A549 (cell line): ENCODE data around the gene PI4K2A. TPM values are rescaled to one million over a fixed set of nuclear protein-coding genes. Genes with fewer than 3 reads are reported as not detected.

Experiments used
- ATAC-seq, 2 experiments: fragments of 200-7000 bp in 1 of 2; fragments of >200 bp in 1 of 2; cut with Nextera tagmentation in 1 of 2; cut with Tn5 transposase in 1 of 2; 3 replicates each; pipeline versions ENCODE4 v1.8.0 to v1.9.1; 2018 to 2020; ENCODE audit warnings: mild to moderate bottlenecking in 1 of 2, moderate library complexity in 1 of 2
- CTCF ChIA-PET: fragments of 300-600 bp; sonication (Branson Sonifier 250); formaldehyde crosslinking; extraction: SDS; loops from one replicate; lab custom pipeline; 2021; ENCODE audit warnings: antibody characterized with exemption, inconsistent platforms; lab: Yijun Ruan, JAX
- POLR2A ChIA-PET: fragments of 350-600 bp; formaldehyde crosslinking; extraction: SDS; loops from one replicate; lab custom pipeline; 2021; ENCODE audit warnings: antibody characterized with exemption, inconsistent platforms; lab: Yijun Ruan, JAX
- DNase-seq, 2 experiments: peaks; one replicate each; pipeline versions ENCODE4 v3.0.0 to v3.0.0-alpha.2; 2011 to 2016; ENCODE audit warnings: low read depth in 1 of 2, low spot score in 1 of 2
- FAIRE-seq: peaks from 2 replicates; lab custom pipeline; 2011; peaks lifted over from hg19 to GRCh38; lab: Jason Lieb, UNC
- H3K27ac ChIP-seq, 2 experiments: fragments of >200 bp; sonication (Bioruptor Twin); formaldehyde crosslinking; 3 replicates each; pipeline ENCODE4 v1.5.1; 2016 to 2017
- H3K4me1 ChIP-seq: fragments of >200 bp; sonication (Bioruptor Twin); formaldehyde crosslinking; 3 replicates; pipeline ENCODE4 v1.6.1; 2016
- H3K4me2 ChIP-seq: fragments of >200 bp; sonication (Bioruptor Twin); formaldehyde crosslinking; 3 replicates; pipeline ENCODE4 v1.6.1; 2016
- H3K4me3 ChIP-seq: fragments of >200 bp; sonication (Bioruptor Twin); formaldehyde crosslinking; 3 replicates; pipeline ENCODE4 v1.5.1; 2016
- H3K9me3 ChIP-seq: fragments of >200 bp; sonication (Bioruptor Twin); formaldehyde crosslinking; 3 replicates; pipeline ENCODE4 v1.6.1; 2016
- BCL3 ChIP-seq: fragments of >200 bp; sonication (Bioruptor Twin); formaldehyde crosslinking; IDR thresholded peaks from 3 replicates; pipeline ENCODE4 v1.6.1; 2016
- CBX2 ChIP-seq: fragments of 200-600 bp; sonication (generic); IDR thresholded peaks from 2 replicates; pipeline ENCODE4 v1.6.1; 2016; ENCODE audit warnings: low read depth, mild to moderate bottlenecking, borderline replicate concordance
- CEBPB ChIP-seq, 2 experiments: fragments of >200 bp in 1 of 2; sonication (Bioruptor Twin) in 1 of 2; formaldehyde crosslinking in 1 of 2; IDR thresholded peaks; 2 replicates each; pipeline ENCODE4 v1.6.1; 2012 to 2016
- CHD4 ChIP-seq: fragments of 200-600 bp; sonication (generic); IDR thresholded peaks from 2 replicates; pipeline ENCODE4 v1.6.1; 2016; ENCODE audit warnings: antibody characterized with exemption, mild to moderate bottlenecking, borderline replicate concordance
- E2F6 ChIP-seq: IDR thresholded peaks from 2 replicates; pipeline ENCODE4 v1.6.1; 2012; ENCODE audit warnings: low read depth, borderline replicate concordance
- EHMT2 ChIP-seq: fragments of 200-600 bp; sonication (generic); IDR thresholded peaks from 2 replicates; pipeline ENCODE4 v1.6.1; 2016; ENCODE audit warnings: antibody characterized with exemption, low read depth, mild to moderate bottlenecking, moderate library complexity
- ELK1 ChIP-seq: fragments of 150-350 bp; IDR thresholded peaks from 2 replicates; pipeline ENCODE4 v1.6.1; 2014; ENCODE audit warnings: low read depth, mild to moderate bottlenecking, low read length
- EP300 ChIP-seq, 2 experiments: fragments of >200 bp; sonication (Bioruptor Twin); formaldehyde crosslinking; IDR thresholded peaks; 2 replicates in 1 of 2; 3 replicates in 1 of 2; pipeline ENCODE4 v1.6.1; 2016 to 2017
- FOSL2 ChIP-seq, 2 experiments: fragments of 450-650 bp in 1 of 2; fragments of >200 bp in 1 of 2; sonication (Bioruptor Twin) in 1 of 2; formaldehyde crosslinking; IDR thresholded peaks; 2 replicates each; pipeline versions ENCODE4 v1.5.0 to v1.6.1; 2016 to 2020; ENCODE audit warnings: mild to moderate bottlenecking in 1 of 2, moderate library complexity in 1 of 2
- HDAC2 ChIP-seq: fragments of 200-600 bp; sonication (generic); IDR thresholded peaks from 2 replicates; pipeline ENCODE4 v1.6.1; 2016
- HES2 ChIP-seq: fragments of >200 bp; sonication (Bioruptor Twin); formaldehyde crosslinking; IDR thresholded peaks from 2 replicates; pipeline ENCODE4 v1.6.1; 2016
- HMGXB4 ChIP-seq: fragments of 250-450 bp; sonication (Bioruptor Pico); IDR thresholded peaks from 2 replicates; pipeline ENCODE4 v1.5.0; 2021; ENCODE audit warnings: mild to moderate bottlenecking, moderate library complexity, borderline replicate concordance
- HOXA7 ChIP-seq: fragments of 250-450 bp; sonication (Bioruptor Pico); IDR thresholded peaks from 2 replicates; pipeline ENCODE4 v1.5.0; 2020; ENCODE audit warnings: mild to moderate bottlenecking, moderate library complexity
- HOXB13 ChIP-seq: fragments of 250-450 bp; sonication (Bioruptor Pico); IDR thresholded peaks from 2 replicates; pipeline ENCODE4 v1.5.0; 2020; ENCODE audit warnings: low read depth, mild to moderate bottlenecking, moderate library complexity
- HOXB5 ChIP-seq: fragments of 250-450 bp; sonication (Bioruptor Pico); IDR thresholded peaks from 2 replicates; pipeline ENCODE4 v1.5.0; 2020; ENCODE audit warnings: mild to moderate bottlenecking, moderate library complexity
- JUN ChIP-seq, 2 experiments: fragments of >200 bp; sonication (Bioruptor Twin); formaldehyde crosslinking; IDR thresholded peaks; 2 replicates in 1 of 2; 3 replicates in 1 of 2; pipeline ENCODE4 v1.6.1; 2016 to 2017
- KDM1A ChIP-seq: fragments of 200-600 bp; sonication (generic); IDR thresholded peaks from 2 replicates; pipeline ENCODE4 v1.6.1; 2016; ENCODE audit warnings: low read depth, mild to moderate bottlenecking
- KDM5A ChIP-seq: fragments of 200-600 bp; sonication (generic); IDR thresholded peaks from 2 replicates; pipeline ENCODE4 v1.6.1; 2016; ENCODE audit warnings: antibody characterized with exemption, mild to moderate bottlenecking
- MAX ChIP-seq: IDR thresholded peaks from 2 replicates; pipeline ENCODE4 v1.6.1; 2012
- MAZ ChIP-seq: fragments of 150-350 bp; IDR thresholded peaks from 2 replicates; pipeline ENCODE4 v1.6.1; 2014; ENCODE audit warnings: antibody characterized with exemption, low read depth, low read length, borderline replicate concordance
- MYC ChIP-seq: IDR thresholded peaks from 2 replicates; pipeline ENCODE4 v1.6.1; 2012; ENCODE audit warnings: mild to moderate bottlenecking, inconsistent platforms, low read length, improper control_type of control experiment, borderline replicate concordance
- NPAS2 ChIP-seq: fragments of 250-450 bp; sonication (Bioruptor Pico); IDR thresholded peaks from 2 replicates; pipeline ENCODE4 v1.8.0; 2022; ENCODE audit warnings: mild to moderate bottlenecking, moderate library complexity, borderline replicate concordance
- NR3C1 ChIP-seq: fragments of >200 bp; sonication (Bioruptor Twin); formaldehyde crosslinking; IDR thresholded peaks from 3 replicates; pipeline ENCODE4 v1.6.1; 2017
- PHF8 ChIP-seq: fragments of 200-600 bp; sonication (generic); IDR thresholded peaks from 2 replicates; pipeline ENCODE4 v1.6.1; 2016; ENCODE audit warnings: low read depth, mild to moderate bottlenecking, antibody characterized with exemption, moderate library complexity, borderline replicate concordance
- RAD21 ChIP-seq, 2 experiments: fragments of >200 bp in 1 of 2; sonication (Bioruptor Twin) in 1 of 2; formaldehyde crosslinking in 1 of 2; IDR thresholded peaks in 1 of 2; conservative IDR thresholded peaks in 1 of 2; 2 replicates in 1 of 2; 3 replicates in 1 of 2; pipeline ENCODE4 v1.6.1; 2012 to 2018; ENCODE audit warnings: inconsistent platforms in 1 of 2
- RFX5 ChIP-seq: fragments of 450-650 bp; IDR thresholded peaks from 2 replicates; pipeline ENCODE4 v1.7.1; 2014; ENCODE audit warnings: antibody characterized with exemption, mild to moderate bottlenecking, moderate library complexity
- RNF2 ChIP-seq: fragments of 200-600 bp; sonication (generic); IDR thresholded peaks from 2 replicates; pipeline ENCODE4 v1.6.1; 2016; ENCODE audit warnings: low read depth, mild to moderate bottlenecking, antibody characterized with exemption, moderate library complexity, borderline replicate concordance
- SMC3 ChIP-seq: fragments of >200 bp; sonication (Bioruptor Twin); formaldehyde crosslinking; IDR thresholded peaks from 3 replicates; pipeline ENCODE4 v1.6.1; 2018; ENCODE audit warnings: inconsistent platforms
- SREBF2 ChIP-seq: fragments of 450-650 bp; IDR thresholded peaks from 2 replicates; pipeline ENCODE4 v1.6.1; 2014; ENCODE audit warnings: mild to moderate bottlenecking, moderate library complexity
- TFCP2L1 ChIP-seq: fragments of 250-450 bp; sonication (Bioruptor Pico); IDR thresholded peaks from 2 replicates; pipeline ENCODE4 v1.5.0; 2021; ENCODE audit warnings: mild to moderate bottlenecking
- TP53 ChIP-seq: fragments of 250-450 bp; sonication (Bioruptor Pico); IDR thresholded peaks from 2 replicates; pipeline ENCODE4 v1.5.0; 2021; ENCODE audit warnings: mild to moderate bottlenecking, moderate library complexity
- USF2 ChIP-seq: fragments of 450-650 bp; IDR thresholded peaks from 2 replicates; pipeline ENCODE4 v1.6.1; 2014; ENCODE audit warnings: antibody characterized with exemption
- ZC3H11A ChIP-seq: fragments of 450-650 bp; IDR thresholded peaks from 2 replicates; pipeline ENCODE4 v1.6.1; 2014; ENCODE audit warnings: antibody characterized with exemption, mild to moderate bottlenecking
- ZSCAN20 ChIP-seq: fragments of 250-450 bp; sonication (Bioruptor Pico); IDR thresholded peaks from 2 replicates; pipeline ENCODE4 v1.8.0; 2022; ENCODE audit warnings: mild to moderate bottlenecking, moderate library complexity
- WGBS: methylation state at CpG from one replicate; pipeline ENCODE4 v1.1.6; 2017; ENCODE audit errors: missing lambda C conversion rate; 5-methylcytosine and 5-hydroxymethylcytosine counted together
- polyA plus RNA-seq, 4 experiments: library from polyadenylated mRNA; depleted of rRNA in 3 of 4; stranded (reverse); fragments of >200 nt; fragmentation: RNase III in 1 of 4; extraction: RNeasy Plus Mini Kit Qiagen cat#74134 plus additional on column Dnase treatment in 1 of 4; gene quantifications; 2 replicates in 3 of 4; 3 replicates in 1 of 4; pipeline ENCODE4 v1.2.3, GENCODE V29; 2011 to 2017

The PI4K2A gene
- polyA plus RNA-seq, 2 of the 4 experiments (the other 2 are of a cell fraction): 16.6 TPM

GRCh38 chr10:97686962-97687784 is 46.7 kb downstream of the PI4K2A start, which contains the start of gene AVPI1:
Gene AVPI1 (minus strand): TSS chr10:97687241. CDS start chr10:97679905, 7,336 bp downstream.
- CTCF ChIA-PET: interaction anchor here (0.8 to 37.6 kb wide), 11 partner anchors 9 to 115 kb away, joined by 3 to 1127 read pairs (median 5); partner anchors contain the start of genes ANKRD2, MARVELD1 and ZFYVE27
- FAIRE-seq: no peak
- WGBS: under 1% methylated on average over 19 of the region's 78 CpGs
- TF ChIP-seq ZSCAN20 (CRISPR knock-in tag) (peak; percentile 32; the same call in 1 of the 2 replicates), HDAC2 (no peak), HOXA7 (CRISPR knock-in tag) (no peak), ELK1 (no peak), HMGXB4 (CRISPR knock-in tag) (peak; percentile 85), RFX5 (no peak), HOXB5 (peak; percentile 94), E2F6 (peak; percentile 95), ZC3H11A (no peak), BCL3 (peak; percentile 79), KDM5A (no peak), MYC (peak; percentile 71; the same call in 1 of the 2 replicates), MAX (peak; percentile 99), EHMT2 (no peak), MAZ (peak; percentile 60; the same call in 1 of the 2 replicates), TP53 (CRISPR knock-in tag) (peak; percentile 88), KDM1A (no peak), RAD21 (conservative IDR thresholded peaks at IDR 0.05 in 1 of 2, IDR thresholded peaks at IDR 0.05 in 1 of 2) (no peak), RNF2 (no peak), SMC3 (no peak), NPAS2 (CRISPR knock-in tag) (peak; percentile 98), TFCP2L1 (CRISPR knock-in tag) (peak; percentile 85), HES2 (no peak), SREBF2 (no peak), HOXB13 (CRISPR knock-in tag) (peak; percentile 96), USF2 (peak; percentile 88), PHF8 (peak; percentile 82), JUN (IDR thresholded peaks at IDR 0.05) (peak; percentile 81 to 90), NR3C1 (no peak), FOSL2 (IDR thresholded peaks at IDR 0.05) (no peak), FOSL2 (CRISPR knock-in tag; IDR thresholded peaks at IDR 0.05) (peak; percentile 65), CHD4 (no peak), CBX2 (no peak), CEBPB (IDR thresholded peaks at IDR 0.05) (peak in 1 of 2 experiments; percentile 21; a peak in 1 of 4 replicates), EP300 (IDR thresholded peaks at IDR 0.05) (peak; percentile 73 to 94; a peak in 4 of 5 replicates)

More at GRCh38 chr10:97686962-97687784, 46.7 kb downstream of the PI4K2A start, which contains the start of gene AVPI1:
- peak; percentile 78 to 87 for ATAC-seq
- Histone ChIP-seq H3K4me2 (peak within 1 kb of the TSS; percentile 84), H3K4me1 (peaks cover 62% of the 10 kb centered on the region), H3K27ac (peak within 1 kb of the TSS; percentile 94), H3K4me3 (peak within 1 kb of the TSS; percentile 92), H3K9me3 (no peaks in the 10 kb centered on the region)
- POLR2A ChIA-PET: interaction anchor here (0.5 to 3.4 kb wide), 30 partner anchors 9 to 301 kb away, joined by 3 to 53 read pairs (median 4); partner anchors contain the start of genes MARVELD1, PI4K2A, RRP12 and UBTD1
- DNase-seq: peak; percentile 95 to 99
